Activated CD4-positive, alpha-beta T cell treated with anti-CD3 and anti-CD28 coated beads for 36 hours (primary cell): ENCODE measurements around the gene ZNF593OS. TPM values are rescaled to one million over a fixed set of nuclear protein-coding genes. Genes with fewer than 3 reads are reported as not detected.
A peak's percentile ranks its signal among the peaks of the same experiment; 100 is the strongest.

Experiments
- ATAC-seq: fragments of 200-7000 bp; cut with Tn5 transposase; one replicate; pipeline ENCODE4 v1.10.0; 2021; ENCODE audit warnings: mild to moderate bottlenecking, moderate library complexity
- CTCF ChIA-PET: fragments of 350-600 bp; sonication (Branson Sonifier 250); formaldehyde crosslinking; loops from one replicate; lab custom pipeline; 2021; ENCODE audit warnings: antibody characterized with exemption; lab: Charles Lee
- POLR2A ChIA-PET: fragments of 350-600 bp; sonication (Branson Sonifier 250); formaldehyde crosslinking; loops from one replicate; lab custom pipeline; 2021; ENCODE audit warnings: antibody characterized with exemption, inconsistent platforms; lab: Charles Lee
- DNase-seq: peaks from one replicate; pipeline ENCODE4 v3.0.0-alpha.2; 2020
- H3K27ac Mint-ChIP-seq: one replicate; pipeline ENCODE4 v1.8.0; 2021; ENCODE audit warnings: mixed read lengths
- H3K27me3 Mint-ChIP-seq: one replicate; pipeline ENCODE4 v1.8.0; 2021; ENCODE audit warnings: mixed read lengths
- H3K36me3 Mint-ChIP-seq: one replicate; pipeline ENCODE4 v1.8.0; 2021; ENCODE audit warnings: low read depth, mixed read lengths
- H3K4me1 Mint-ChIP-seq: one replicate; pipeline ENCODE4 v1.8.0; 2021; ENCODE audit warnings: mixed read lengths
- H3K4me3 Mint-ChIP-seq: one replicate; pipeline ENCODE4 v1.8.0; 2021; ENCODE audit warnings: mild to moderate bottlenecking, moderate library complexity, mixed read lengths
- H3K9me3 Mint-ChIP-seq: one replicate; pipeline ENCODE4 v1.8.0; 2021; ENCODE audit warnings: low read depth, mixed read lengths
- intact Hi-C, 2 experiments: fragments of 100-400 bp; cut with DNase I in 1 of 2; cut with micrococcal nuclease in 1 of 2; formaldehyde crosslinking; loops; one replicate each; pipeline versions ENCODE4 v1.14.2 to v1.15.1; 2022 to 2024; cut with DNase I, micrococcal nuclease
- total RNA-seq, 2 experiments: library from RNA; stranded (reverse); gene quantifications; one replicate each; pipeline ENCODE4 v1.2.3, GENCODE V29; 2021

The ZNF593OS gene
- total RNA-seq, result not detected

DNA sequence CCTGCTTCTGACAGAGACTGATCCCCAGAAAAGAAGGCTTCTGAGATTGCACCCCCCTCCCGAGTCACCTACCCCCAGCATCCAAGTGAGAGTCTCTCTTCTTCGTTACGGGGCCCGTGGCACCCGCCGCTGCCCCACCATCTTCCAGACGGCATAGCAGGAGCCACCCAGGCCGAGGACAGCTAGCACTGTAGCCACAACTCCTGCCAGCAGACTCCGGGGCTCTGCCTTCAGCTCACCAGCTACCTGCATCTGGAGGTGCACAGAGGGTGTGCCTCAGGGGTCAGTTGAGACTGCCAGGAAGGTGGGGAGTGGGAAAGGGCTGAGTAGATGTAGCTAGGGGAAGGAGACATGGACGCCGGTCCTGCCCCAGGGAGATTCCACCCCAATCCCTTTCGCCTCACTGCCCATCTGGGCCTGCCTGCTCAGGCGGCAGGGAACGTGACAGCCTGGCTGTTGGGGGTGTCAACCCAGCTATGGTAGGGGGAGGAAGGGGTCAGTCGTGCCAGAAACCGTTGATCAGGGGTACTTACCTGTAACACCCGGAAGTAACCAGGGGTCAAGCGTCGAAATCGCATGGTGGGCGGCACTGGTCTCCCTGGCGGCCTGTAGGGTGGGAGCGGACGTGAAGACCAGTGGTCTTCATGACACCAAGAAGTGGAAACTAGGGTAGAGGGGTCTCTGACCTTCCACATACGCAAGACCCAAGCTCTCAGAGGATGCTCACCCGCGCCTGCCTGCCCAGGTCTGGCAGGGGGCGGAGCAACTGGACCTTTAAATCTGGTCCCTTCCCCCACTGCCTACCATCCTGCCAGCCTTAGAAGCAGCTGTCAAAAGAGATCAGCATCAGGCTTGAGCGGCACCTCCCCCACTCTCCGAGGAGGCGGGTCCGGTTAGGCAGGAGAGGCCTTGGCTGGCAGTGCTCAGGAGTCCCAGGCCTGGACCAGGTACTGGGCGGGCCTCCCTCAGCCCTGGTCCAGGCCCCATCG is at the start of gene ZNF593OS:
TSS of gene ZNF593OS (minus strand) at position 749 of the 989 bp plus-strand sequence. CDS start at position 578, 171 bp downstream.
- POLR2A ChIA-PET, result no interaction called here
- intact Hi-C loops, result no loop called here
- Mint-ChIP-seq H3K36me3 (peaks cover 12% of the 10 kb centered on the region), H3K27me3 (no peaks in the 10 kb centered on the region), H3K4me1 (peaks cover 8% of the 10 kb centered on the region), H3K9me3 (no peaks in the 10 kb centered on the region), H3K27ac (no peak within 1 kb of the TSS), H3K4me3 (peak within 1 kb of the TSS; percentile 95)
- DNase-seq (no peak), ATAC-seq (no peak)
- CTCF ChIA-PET, result interaction anchor here (0.6 to 2.0 kb wide), 7 partner anchors 9 to 435 kb away, joined by 3 to 4 read pairs (median 4); partner anchors contain the start of gene CEP85

DNA sequence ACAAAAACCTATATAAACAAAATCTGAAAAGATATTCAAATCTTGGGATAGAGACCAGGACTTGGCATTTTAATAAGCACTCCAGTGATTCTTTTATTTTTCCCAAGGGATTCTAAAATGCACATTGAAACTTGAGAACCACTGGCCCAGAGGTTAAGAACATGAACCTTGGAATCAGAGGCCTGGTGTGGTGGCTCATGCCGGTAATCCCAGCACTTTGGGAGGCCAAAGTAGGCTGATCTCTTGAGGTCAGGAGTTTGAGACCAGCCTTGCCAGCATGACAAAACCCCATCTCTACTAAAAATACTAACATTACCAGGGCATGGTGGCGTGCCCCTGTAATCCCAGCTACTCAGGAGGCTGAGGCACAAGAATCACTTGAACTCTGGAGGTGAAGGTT is 49.5 kb upstream of the ZNF593OS start:
- Mint-ChIP-seq H3K27me3 (peaks cover 14% of the 10 kb centered on the region), H3K36me3 (no peaks in the 10 kb centered on the region), H3K27ac (no peak overlapping the region), H3K4me3 (no peak overlapping the region), H3K4me1 (peaks cover 7% of the 10 kb centered on the region), H3K9me3 (no peaks in the 10 kb centered on the region)
- ChIA-PET POLR2A (no interaction called here), CTCF (interaction anchor here (0.6 to 0.7 kb wide), 2 partner anchors 46 to 178 kb away, joined by 3 to 5 read pairs; no protein-coding TSS in a partner anchor)
- intact Hi-C loops, result no loop called here
- DNase-seq, result no peak
- ATAC-seq, result no peak

DNA sequence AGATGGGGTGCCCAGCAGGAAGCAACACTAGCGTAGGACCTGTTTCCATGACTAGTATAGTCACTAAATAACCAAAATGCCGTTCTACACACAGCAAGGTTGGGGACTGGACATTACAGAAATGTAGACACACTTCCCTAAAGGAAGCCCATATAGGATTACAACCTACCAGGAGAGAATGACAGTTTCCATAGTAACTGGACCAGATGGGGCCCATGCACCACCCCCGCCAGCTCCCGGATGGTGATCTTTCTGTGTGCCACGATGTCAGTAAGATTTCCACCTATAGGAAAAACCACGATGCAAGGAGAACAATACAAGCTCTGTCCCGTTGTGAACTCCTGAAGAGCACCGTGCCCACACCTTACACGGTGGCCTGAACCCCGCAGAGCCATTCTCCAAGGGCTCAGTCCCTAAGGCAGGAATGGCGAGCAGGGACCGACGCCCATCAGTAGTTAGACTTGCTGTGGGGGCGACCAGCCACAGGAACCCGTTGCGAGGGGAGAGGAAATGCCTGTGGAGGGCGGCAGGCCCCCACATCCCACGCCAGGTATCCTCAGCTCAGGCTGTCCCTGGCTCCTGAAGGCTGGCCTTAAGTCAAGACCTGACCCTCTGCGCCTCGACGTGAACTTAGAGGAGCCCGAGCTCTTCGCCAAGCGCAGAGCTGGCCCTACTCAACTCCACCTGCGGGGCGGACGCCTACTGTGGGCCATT is 48.7 kb upstream of the ZNF593OS start:
- POLR2A ChIA-PET, result no interaction called here
- DNase-seq (no peak), ATAC-seq (no peak)
- no peak overlapping the region for H3K4me3 Mint-ChIP-seq
- H3K36me3 Mint-ChIP-seq, result no peaks in the 10 kb centered on the region
- intact Hi-C loops, result no loop called here
- no peak overlapping the region for H3K27ac Mint-ChIP-seq
- CTCF ChIA-PET, result interaction anchor here (0.6 kb wide), 1 partner anchor 179 kb away, joined by 3 read pairs; no protein-coding TSS in a partner anchor
- peaks cover 9% of the 10 kb centered on the region for H3K27me3 Mint-ChIP-seq
- H3K4me1 Mint-ChIP-seq, result peaks cover 2% of the 10 kb centered on the region
- no peaks in the 10 kb centered on the region for H3K9me3 Mint-ChIP-seq

DNA sequence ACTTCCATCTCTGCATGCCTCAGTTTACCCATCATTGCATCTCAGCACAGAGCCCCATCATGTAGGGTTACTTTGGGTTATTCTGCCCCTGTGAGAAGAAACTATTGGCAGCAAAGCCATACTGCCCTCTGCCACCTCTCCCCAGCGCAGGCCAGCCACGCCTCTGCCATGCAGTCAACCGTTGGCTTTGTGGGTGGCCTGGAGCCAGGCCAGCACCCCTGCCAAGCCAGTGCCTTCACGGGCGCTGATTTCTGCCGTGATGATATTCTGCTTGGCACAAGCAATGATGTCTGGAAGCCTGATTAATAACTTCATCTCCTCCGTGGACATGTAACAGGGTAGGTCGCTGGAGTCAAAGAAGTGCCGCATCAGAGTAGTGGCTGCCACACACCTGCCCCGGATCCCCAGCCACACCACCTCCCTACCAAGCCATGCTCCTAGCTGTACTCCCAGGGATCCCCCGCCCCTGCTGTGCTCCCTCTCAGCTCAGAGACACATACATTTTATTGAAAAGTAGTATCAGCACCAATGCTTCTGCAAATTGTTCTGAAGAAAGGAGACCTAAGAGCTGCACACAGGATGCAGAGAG is 47.4 kb upstream of the ZNF593OS start:
- no peaks in the 10 kb centered on the region for H3K36me3 Mint-ChIP-seq
- H3K27me3 Mint-ChIP-seq, result peaks cover 5% of the 10 kb centered on the region
- no peak overlapping the region for H3K27ac Mint-ChIP-seq
- POLR2A ChIA-PET, result no interaction called here
- H3K4me1 Mint-ChIP-seq, result no peaks in the 10 kb centered on the region
- DNase-seq, result no peak
- CTCF ChIA-PET, result interaction anchor here (0.9 kb wide), 1 partner anchor 15 kb away, joined by 3 read pairs; the partner anchor contains the start of gene CEP85
- no peak for ATAC-seq
- no peak overlapping the region for H3K4me3 Mint-ChIP-seq
- intact Hi-C loops, result no loop called here
- no peaks in the 10 kb centered on the region for H3K9me3 Mint-ChIP-seq

DNA sequence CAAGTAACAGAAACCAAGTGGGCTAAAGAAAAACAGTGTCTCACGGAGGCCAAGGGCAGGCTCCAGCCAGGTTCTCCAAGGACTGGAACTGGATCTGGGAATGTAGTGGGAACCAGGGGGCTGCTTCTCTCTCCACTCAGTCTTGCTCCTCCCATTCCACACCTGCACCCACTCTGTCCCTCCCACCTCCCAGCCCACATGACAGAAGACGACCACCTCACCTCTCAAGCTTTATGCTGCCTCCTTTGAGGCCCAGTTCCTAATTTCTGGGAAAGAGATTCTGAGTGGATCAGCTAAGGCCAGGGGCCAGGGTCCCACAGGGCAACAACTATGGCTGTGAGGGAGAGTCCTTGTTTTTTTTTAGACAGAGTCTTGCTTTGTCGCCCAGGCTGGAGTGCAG is 43.6 kb upstream of the ZNF593OS start:
- Mint-ChIP-seq H3K4me3 (no peak overlapping the region), H3K9me3 (no peaks in the 10 kb centered on the region), H3K27ac (no peak overlapping the region), H3K4me1 (no peaks in the 10 kb centered on the region), H3K36me3 (no peaks in the 10 kb centered on the region), H3K27me3 (no peaks in the 10 kb centered on the region)
- ChIA-PET POLR2A (interaction anchor here (0.6 kb wide), 1 partner anchor 122 kb away, joined by 3 read pairs; no protein-coding TSS in a partner anchor), CTCF (interaction anchor here (0.6 kb wide), 1 partner anchor 221 kb away, joined by 3 read pairs; no protein-coding TSS in a partner anchor)
- no peak for ATAC-seq
- intact Hi-C loops, result no loop called here
- DNase-seq, result no peak

DNA sequence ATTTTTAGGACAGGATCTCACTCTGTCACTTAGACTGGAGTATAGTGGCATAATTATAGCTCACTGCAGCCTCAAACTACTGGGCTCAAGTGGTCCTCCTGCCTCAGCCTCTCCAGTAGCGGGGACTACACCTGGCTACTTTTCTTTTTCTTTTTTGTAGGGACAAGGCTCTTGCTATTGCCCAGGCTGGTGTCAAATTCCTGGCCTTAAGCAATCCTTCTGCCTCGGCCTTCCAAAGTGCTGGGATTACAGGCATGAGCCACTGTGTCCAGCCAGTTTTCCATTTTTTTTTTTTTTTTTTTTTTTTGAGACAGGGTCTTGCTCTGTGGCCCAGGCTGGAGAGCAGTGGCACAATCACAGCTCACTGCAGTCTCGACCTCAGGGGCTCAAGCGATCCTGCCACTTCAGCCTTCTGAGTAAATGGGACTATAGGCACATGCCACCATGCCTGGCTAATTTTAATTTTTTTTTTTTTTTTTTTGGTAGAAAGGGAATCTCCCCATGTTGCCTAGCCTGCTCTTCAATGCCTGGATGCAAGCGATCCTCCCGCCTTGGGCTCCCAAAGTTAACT is 41.8 kb upstream of the ZNF593OS start:
- H3K4me3 Mint-ChIP-seq, result no peak overlapping the region
- no peak overlapping the region for H3K27ac Mint-ChIP-seq
- H3K9me3 Mint-ChIP-seq, result no peaks in the 10 kb centered on the region
- no peaks in the 10 kb centered on the region for H3K27me3 Mint-ChIP-seq
- ATAC-seq (no peak), DNase-seq (no peak)
- ChIA-PET POLR2A (no interaction called here), CTCF (interaction anchor here (0.6 to 1.0 kb wide), 3 partner anchors 10 to 404 kb away, joined by 3 read pairs; no protein-coding TSS in a partner anchor)
- intact Hi-C loops, result no loop called here
- H3K36me3 Mint-ChIP-seq, result no peaks in the 10 kb centered on the region
- no peaks in the 10 kb centered on the region for H3K4me1 Mint-ChIP-seq

DNA sequence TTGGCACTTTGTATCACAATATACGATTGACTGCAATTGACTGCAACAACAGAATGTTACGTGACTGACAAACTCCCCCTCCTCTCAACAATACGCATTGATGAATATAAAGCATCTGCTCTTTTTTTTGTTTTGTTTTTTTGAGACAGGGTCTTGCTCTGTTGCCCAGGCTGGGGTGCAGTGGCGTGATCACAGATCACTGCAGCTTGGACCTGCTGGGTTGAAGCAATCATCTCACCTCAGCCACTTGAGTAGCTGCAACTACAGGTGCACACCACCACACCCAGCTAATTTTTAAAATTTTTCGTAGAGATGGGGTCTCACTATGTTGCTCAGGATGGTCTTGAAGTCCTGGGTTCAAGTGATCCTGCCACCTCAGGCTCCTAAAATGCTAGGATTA is 41.1 kb upstream of the ZNF593OS start:
- no peaks in the 10 kb centered on the region for H3K36me3 Mint-ChIP-seq
- intact Hi-C loops, result no loop called here
- no peak overlapping the region for H3K4me3 Mint-ChIP-seq
- no peaks in the 10 kb centered on the region for H3K27me3 Mint-ChIP-seq
- H3K27ac Mint-ChIP-seq, result no peak overlapping the region
- CTCF ChIA-PET, result interaction anchor here (0.7 to 2.5 kb wide), 2 partner anchors 43 to 51 kb away, joined by 3 to 7 read pairs; partner anchors contain the start of gene ZNF593
- ATAC-seq (no peak), DNase-seq (no peak)
- no peaks in the 10 kb centered on the region for H3K4me1 Mint-ChIP-seq
- POLR2A ChIA-PET, result interaction anchor here (0.7 kb wide), 1 partner anchor 14 kb away, joined by 10 read pairs; no protein-coding TSS in a partner anchor
- H3K9me3 Mint-ChIP-seq, result no peaks in the 10 kb centered on the region

DNA sequence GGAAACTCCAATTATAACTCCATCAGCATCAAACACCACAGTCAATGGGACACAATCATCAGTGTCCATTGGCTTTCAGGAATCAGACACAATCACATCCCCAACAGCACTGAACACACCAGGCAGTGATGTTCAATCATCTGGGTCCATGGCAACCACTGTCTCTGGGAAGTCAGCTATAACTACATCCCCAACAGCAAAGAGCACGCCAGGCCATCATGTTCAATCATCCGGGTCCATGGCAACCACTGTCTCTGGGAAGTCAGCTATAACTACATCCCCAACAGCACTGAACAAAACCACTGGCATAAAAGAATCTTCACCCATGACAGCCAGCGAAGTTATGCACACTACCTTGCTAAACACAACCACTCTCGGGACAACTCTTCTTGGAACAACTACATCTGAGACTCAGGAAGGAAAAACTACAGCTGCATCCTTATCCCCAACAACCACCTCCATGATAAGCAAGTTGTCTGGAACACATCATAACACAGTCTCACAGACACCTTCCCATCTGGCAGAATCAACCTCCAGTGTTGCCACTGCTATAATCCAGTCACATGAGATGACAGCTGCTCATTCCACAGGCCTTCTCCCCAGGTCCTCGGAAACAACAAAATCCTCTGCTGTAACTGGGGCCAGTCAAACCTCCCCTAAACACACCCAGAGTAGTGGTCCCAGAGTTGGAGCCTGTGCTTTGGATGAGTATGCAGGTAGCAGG is 38.7 kb upstream of the ZNF593OS start:
- Mint-ChIP-seq H3K36me3 (no peaks in the 10 kb centered on the region), H3K9me3 (no peaks in the 10 kb centered on the region), H3K4me3 (no peak overlapping the region), H3K27me3 (no peaks in the 10 kb centered on the region), H3K27ac (no peak overlapping the region), H3K4me1 (no peaks in the 10 kb centered on the region)
- ChIA-PET POLR2A (no interaction called here), CTCF (interaction anchor here (0.5 to 2.5 kb wide), 4 partner anchors 25 to 514 kb away, joined by 3 to 7 read pairs (median 4); partner anchors contain the start of gene ZNF593)
- ATAC-seq (no peak), DNase-seq (no peak)
- intact Hi-C loops, result no loop called here

DNA sequence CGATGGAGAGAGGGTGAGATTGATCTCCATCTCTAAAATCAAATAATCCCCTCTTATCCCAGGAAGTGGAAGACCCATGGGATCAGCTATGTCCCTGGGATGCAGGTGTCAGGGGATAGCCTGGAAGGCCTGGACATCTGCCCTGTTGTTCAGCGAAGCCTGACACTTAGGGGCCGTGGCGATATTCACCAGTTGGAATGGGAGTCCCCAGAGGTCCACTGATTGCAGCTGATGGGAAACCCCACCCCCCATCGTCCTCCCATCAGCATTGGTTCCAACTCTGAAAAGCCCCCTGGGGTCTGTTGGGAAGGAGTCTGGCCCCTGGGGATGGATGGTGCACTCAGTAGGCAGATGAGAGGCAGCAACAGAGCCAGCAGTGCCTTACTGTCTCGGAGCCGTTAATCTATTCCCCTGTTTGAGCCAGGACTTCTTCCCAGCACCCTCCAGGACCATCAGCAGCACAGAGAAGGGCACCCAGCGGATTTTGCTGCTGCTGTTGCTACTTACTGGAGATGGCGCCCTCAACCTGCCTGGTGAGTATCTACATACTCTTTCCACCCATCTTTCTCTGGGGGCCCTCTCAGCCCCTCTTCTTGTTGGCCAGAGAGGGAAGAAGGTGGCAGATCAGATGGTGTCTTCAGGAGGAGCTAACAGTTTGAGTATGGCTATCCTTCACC is 32.1 kb upstream of the ZNF593OS start:
- H3K27ac Mint-ChIP-seq, result no peak overlapping the region
- H3K4me1 Mint-ChIP-seq, result peaks cover 25% of the 10 kb centered on the region
- ChIA-PET POLR2A (no interaction called here), CTCF (interaction anchor here (0.9 to 2.7 kb wide), 5 partner anchors 10 to 213 kb away, joined by 3 to 9 read pairs (median 3); partner anchors contain the start of gene CEP85)
- ATAC-seq (no peak), DNase-seq (peak; percentile 32)
- intact Hi-C loops, result no loop called here
- H3K36me3 Mint-ChIP-seq, result no peaks in the 10 kb centered on the region
- no peaks in the 10 kb centered on the region for H3K27me3 Mint-ChIP-seq
- H3K9me3 Mint-ChIP-seq, result no peaks in the 10 kb centered on the region
- H3K4me3 Mint-ChIP-seq, result no peak overlapping the region

DNA sequence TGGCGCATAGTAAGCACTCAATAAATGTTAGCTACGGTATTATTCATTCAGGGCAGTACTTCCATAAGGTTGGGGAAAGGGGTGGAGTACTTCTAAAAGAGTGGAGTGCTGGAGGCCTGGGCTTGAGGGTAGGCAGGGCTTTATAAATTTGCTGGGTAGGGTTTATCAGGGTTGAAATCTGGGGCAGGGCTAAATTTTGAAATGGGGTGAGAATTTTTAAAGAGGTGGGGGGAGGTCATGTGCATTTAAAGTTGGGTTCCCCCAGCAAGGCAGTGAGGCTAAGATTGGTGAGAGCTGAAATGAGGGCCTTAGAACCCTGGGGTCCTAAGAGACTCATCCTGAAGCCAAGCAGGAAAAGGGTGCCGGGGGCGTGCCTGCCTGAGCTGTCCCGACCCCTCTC is 28.8 kb upstream of the ZNF593OS start:
- H3K4me3 Mint-ChIP-seq, result no peak overlapping the region
- intact Hi-C loops, result no loop called here
- ChIA-PET CTCF (interaction anchor here (1.1 to 1.6 kb wide), 2 partner anchors 33 to 62 kb away, joined by 3 to 4 read pairs; no protein-coding TSS in a partner anchor), POLR2A (no interaction called here)
- H3K36me3 Mint-ChIP-seq, result no peaks in the 10 kb centered on the region
- no peak for DNase-seq
- no peaks in the 10 kb centered on the region for H3K9me3 Mint-ChIP-seq
- peak overlapping the region; percentile 73 for H3K27ac Mint-ChIP-seq
- H3K27me3 Mint-ChIP-seq, result no peaks in the 10 kb centered on the region
- no peak for ATAC-seq
- peaks cover 25% of the 10 kb centered on the region for H3K4me1 Mint-ChIP-seq
